ENCODE data around the gene TLR2. TPM values are rescaled to one million over a fixed set of nuclear protein-coding genes. Genes with fewer than 3 reads are reported as not detected.

TLR2 gene
- total RNA-seq, 1 experiment from 2014 or later: 1.7 TPM

- TF ChIP-seq CREB1 (CRISPR knock-in tag; IDR thresholded peaks at IDR 0.05): no peak
- no peak for TF ChIP-seq KAT7 (CRISPR knock-in tag; IDR thresholded peaks at IDR 0.05; ENCODE audit: borderline replicate concordance)
- TF ChIP-seq ZNF416 (CRISPR knock-in tag; IDR thresholded peaks at IDR 0.05): no peak
- no peak for TF ChIP-seq JAZF1 (CRISPR knock-in tag; IDR thresholded peaks at IDR 0.05)
Observed at GRCh38 chr4:153705743-153706468, 21.8 kb downstream of the TLR2 start (continued).

DNA sequence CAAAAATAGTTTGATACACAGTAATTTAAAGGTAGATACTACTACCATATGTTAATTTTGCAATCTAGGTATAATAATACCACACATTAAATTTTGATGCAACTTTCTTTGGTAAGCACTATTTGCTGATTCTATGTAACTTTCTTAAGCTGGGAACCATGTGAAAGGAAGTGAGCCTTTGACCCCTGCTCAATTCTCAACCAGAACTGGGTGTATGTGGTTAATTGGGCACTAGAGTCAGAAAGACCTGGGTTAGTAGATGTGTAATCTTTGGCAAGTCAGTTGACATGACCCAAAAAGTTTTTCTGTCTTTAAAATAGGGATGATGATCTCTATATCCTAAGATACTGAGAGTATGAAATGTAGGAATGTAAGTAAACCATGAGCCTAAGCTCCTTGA lies 22.4 kb downstream of the TLR2 start:
- DNase-seq (ENCODE audit: low spot score) (no peak), ATAC-seq (no peak)
- no peaks in the 10 kb centered on the region for H3K4me1 Mint-ChIP-seq
- ChIA-PET POLR2A (no interaction called here), CTCF (interaction anchor here (1.0 kb wide), 1 partner anchor 44 kb away, joined by 3 read pairs; no protein-coding TSS in a partner anchor)
- H3K4me3 Mint-ChIP-seq: no peak overlapping the region
- TF ChIP-seq, protein P1, sequence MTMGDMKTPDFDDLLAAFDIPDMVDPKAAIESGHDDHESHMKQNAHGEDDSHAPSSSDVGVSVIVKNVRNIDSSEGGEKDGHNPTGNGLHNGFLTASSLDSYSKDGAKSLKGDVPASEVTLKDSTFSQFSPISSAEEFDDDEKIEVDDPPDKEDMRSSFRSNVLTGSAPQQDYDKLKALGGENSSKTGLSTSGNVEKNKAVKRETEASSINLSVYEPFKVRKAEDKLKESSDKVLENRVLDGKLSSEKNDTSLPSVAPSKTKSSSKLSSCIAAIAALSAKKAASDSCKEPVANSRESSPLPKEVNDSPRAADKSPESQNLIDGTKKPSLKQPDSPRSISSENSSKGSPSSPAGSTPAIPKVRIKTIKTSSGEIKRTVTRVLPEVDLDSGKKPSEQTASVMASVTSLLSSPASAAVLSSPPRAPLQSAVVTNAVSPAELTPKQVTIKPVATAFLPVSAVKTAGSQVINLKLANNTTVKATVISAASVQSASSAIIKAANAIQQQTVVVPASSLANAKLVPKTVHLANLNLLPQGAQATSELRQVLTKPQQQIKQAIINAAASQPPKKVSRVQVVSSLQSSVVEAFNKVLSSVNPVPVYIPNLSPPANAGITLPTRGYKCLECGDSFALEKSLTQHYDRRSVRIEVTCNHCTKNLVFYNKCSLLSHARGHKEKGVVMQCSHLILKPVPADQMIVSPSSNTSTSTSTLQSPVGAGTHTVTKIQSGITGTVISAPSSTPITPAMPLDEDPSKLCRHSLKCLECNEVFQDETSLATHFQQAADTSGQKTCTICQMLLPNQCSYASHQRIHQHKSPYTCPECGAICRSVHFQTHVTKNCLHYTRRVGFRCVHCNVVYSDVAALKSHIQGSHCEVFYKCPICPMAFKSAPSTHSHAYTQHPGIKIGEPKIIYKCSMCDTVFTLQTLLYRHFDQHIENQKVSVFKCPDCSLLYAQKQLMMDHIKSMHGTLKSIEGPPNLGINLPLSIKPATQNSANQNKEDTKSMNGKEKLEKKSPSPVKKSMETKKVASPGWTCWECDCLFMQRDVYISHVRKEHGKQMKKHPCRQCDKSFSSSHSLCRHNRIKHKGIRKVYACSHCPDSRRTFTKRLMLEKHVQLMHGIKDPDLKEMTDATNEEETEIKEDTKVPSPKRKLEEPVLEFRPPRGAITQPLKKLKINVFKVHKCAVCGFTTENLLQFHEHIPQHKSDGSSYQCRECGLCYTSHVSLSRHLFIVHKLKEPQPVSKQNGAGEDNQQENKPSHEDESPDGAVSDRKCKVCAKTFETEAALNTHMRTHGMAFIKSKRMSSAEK (CRISPR knock-in tag; IDR thresholded peaks at IDR 0.05; ENCODE audit: borderline replicate concordance): no peak
- no peak for TF ChIP-seq NR1H2 (CRISPR knock-in tag; IDR thresholded peaks at IDR 0.05)
- no peak for TF ChIP-seq ZBTB43 (CRISPR knock-in tag; IDR thresholded peaks at IDR 0.05)
- TF ChIP-seq CREM (CRISPR knock-in tag; IDR thresholded peaks at IDR 0.05): no peak
- no peaks in the 10 kb centered on the region for H3K9me3 Mint-ChIP-seq
- no peak overlapping the region for H3K27ac Mint-ChIP-seq
- no peaks in the 10 kb centered on the region for H3K36me3 Mint-ChIP-seq
- H3K27me3 Mint-ChIP-seq (ENCODE audit: low read depth): peaks cover 14% of the 10 kb centered on the region

DNA sequence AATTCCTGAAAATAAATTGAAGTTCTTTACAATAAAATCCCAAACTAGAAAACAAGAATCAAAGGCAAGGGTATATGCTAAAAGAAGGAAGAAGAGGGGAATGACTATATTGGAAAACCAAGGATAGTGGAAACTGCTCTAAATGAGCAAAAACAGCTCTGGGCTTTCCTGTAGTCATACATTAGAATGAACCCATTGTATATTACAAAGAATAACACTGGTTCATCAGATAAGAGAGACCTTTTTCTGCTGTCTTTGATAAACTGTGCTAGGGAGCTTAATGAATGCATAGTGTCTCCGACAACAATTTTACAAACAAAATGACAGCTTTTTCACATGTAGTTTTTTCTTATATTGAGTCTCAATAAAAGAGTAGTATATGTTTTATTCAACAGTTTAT lies 26.6 kb downstream of the TLR2 start:
- CTCF ChIA-PET: no interaction called here
- no peaks in the 10 kb centered on the region for H3K9me3 Mint-ChIP-seq
- H3K4me1 Mint-ChIP-seq: no peaks in the 10 kb centered on the region
- no peak overlapping the region for H3K27ac Mint-ChIP-seq
- ATAC-seq: no peak
- no peaks in the 10 kb centered on the region for H3K36me3 Mint-ChIP-seq
- no peak overlapping the region for H3K4me3 Mint-ChIP-seq
- peaks cover 2% of the 10 kb centered on the region; the same call in 1 of the 2 replicates for H3K27me3 Mint-ChIP-seq (ENCODE audit: low read depth)
- POLR2A ChIA-PET: no interaction called here
- no peak for DNase-seq (ENCODE audit: low spot score)
- no peak for TF ChIP-seq JAZF1 (CRISPR knock-in tag; IDR thresholded peaks at IDR 0.05)
- no peak for TF ChIP-seq ZNF671 (CRISPR knock-in tag; IDR thresholded peaks at IDR 0.05)
- TF ChIP-seq, protein P2, sequence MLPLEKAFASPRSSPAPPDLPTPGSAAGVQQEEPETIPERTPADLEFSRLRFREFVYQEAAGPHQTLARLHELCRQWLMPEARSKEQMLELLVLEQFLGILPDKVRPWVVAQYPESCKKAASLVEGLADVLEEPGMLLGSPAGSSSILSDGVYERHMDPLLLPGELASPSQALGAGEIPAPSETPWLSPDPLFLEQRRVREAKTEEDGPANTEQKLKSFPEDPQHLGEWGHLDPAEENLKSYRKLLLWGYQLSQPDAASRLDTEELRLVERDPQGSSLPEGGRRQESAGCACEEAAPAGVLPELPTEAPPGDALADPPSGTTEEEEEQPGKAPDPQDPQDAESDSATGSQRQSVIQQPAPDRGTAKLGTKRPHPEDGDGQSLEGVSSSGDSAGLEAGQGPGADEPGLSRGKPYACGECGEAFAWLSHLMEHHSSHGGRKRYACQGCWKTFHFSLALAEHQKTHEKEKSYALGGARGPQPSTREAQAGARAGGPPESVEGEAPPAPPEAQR (CRISPR knock-in tag; IDR thresholded peaks at IDR 0.05): no peak
- no peak for TF ChIP-seq ZNF121 (CRISPR knock-in tag; IDR thresholded peaks at IDR 0.05)
- TF ChIP-seq, protein P1 (CRISPR knock-in tag; IDR thresholded peaks at IDR 0.05; ENCODE audit: borderline replicate concordance): no peak
- TF ChIP-seq, protein P3, sequence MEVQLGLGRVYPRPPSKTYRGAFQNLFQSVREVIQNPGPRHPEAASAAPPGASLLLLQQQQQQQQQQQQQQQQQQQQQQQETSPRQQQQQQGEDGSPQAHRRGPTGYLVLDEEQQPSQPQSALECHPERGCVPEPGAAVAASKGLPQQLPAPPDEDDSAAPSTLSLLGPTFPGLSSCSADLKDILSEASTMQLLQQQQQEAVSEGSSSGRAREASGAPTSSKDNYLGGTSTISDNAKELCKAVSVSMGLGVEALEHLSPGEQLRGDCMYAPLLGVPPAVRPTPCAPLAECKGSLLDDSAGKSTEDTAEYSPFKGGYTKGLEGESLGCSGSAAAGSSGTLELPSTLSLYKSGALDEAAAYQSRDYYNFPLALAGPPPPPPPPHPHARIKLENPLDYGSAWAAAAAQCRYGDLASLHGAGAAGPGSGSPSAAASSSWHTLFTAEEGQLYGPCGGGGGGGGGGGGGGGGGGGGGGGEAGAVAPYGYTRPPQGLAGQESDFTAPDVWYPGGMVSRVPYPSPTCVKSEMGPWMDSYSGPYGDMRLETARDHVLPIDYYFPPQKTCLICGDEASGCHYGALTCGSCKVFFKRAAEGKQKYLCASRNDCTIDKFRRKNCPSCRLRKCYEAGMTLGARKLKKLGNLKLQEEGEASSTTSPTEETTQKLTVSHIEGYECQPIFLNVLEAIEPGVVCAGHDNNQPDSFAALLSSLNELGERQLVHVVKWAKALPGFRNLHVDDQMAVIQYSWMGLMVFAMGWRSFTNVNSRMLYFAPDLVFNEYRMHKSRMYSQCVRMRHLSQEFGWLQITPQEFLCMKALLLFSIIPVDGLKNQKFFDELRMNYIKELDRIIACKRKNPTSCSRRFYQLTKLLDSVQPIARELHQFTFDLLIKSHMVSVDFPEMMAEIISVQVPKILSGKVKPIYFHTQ (CRISPR knock-in tag; IDR thresholded peaks at IDR 0.05): no peak
- no peak for TF ChIP-seq NR1H2 (CRISPR knock-in tag; IDR thresholded peaks at IDR 0.05)
- TF ChIP-seq GRHL2 (CRISPR knock-in tag; IDR thresholded peaks at IDR 0.05; ENCODE audit: insufficient replicate concordance, severe bottlenecking): no peak
- no peak for TF ChIP-seq FOXP4 (CRISPR knock-in tag; IDR thresholded peaks at IDR 0.05)
- TF ChIP-seq RORB (CRISPR knock-in tag; IDR thresholded peaks at IDR 0.05): no peak
- no peak for TF ChIP-seq ZNF423 (CRISPR knock-in tag; IDR thresholded peaks at IDR 0.05)

Data from WTC11 (cell line).